Endothelial cell of umbilical vein (primary cell): ENCODE data around the gene UNC13D. TPM values are rescaled to one million over a fixed set of nuclear protein-coding genes. Genes with fewer than 3 reads are reported as not detected.

Experiments
- BruUV-seq: library from RNA; stranded (reverse); fragments of 400-500 nt; replicated peaks from 2 replicates; lab custom pipeline; 2021; lab: Mats Ljungman, UMichigan
- CTCF ChIA-PET: fragments of 300-600, 350-600 bp; sonication (Branson Sonifier 250); formaldehyde crosslinking; loops from one replicate; lab custom pipeline; 2021; ENCODE audit warnings: antibody characterized with exemption, inconsistent platforms; lab: Charles Lee
- POLR2A ChIA-PET: fragments of 300-600, 350-600 bp; sonication (Branson Sonifier 250); formaldehyde crosslinking; loops from one replicate; lab custom pipeline; 2021; ENCODE audit warnings: antibody characterized with exemption, inconsistent platforms; lab: Charles Lee
- DNase-seq: peaks from one replicate; pipeline ENCODE4 v3.0.0-alpha.2; 2011; ENCODE audit warnings: low read depth, low spot score
- FAIRE-seq: peaks from 2 replicates; lab custom pipeline; 2011; peaks lifted over from hg19 to GRCh38; lab: Jason Lieb, UNC
- H2AFZ ChIP-seq: 2 replicates; pipeline ENCODE4 v1.6.0; 2012; ENCODE audit warnings: low read depth, low read length, control low read depth, inconsistent platforms
- H3K27ac ChIP-seq: 2 replicates; pipeline ENCODE4 v1.5.1; 2011; ENCODE audit warnings: low read depth, mild to moderate bottlenecking, control low read depth, low read length, moderate library complexity; ENCODE audit not compliant: insufficient read depth
- H3K27me3 ChIP-seq, 2 experiments: 2 replicates each; pipeline versions ENCODE4 v1.6.0 to v1.6.1; 2011; ENCODE audit warnings: low read length in 2 of 2, mixed read lengths in 1 of 2; ENCODE audit not compliant: control insufficient read depth in 2 of 2, insufficient read depth in 2 of 2
- H3K36me3 ChIP-seq, 2 experiments: 2 replicates in 1 of 2; 3 replicates in 1 of 2; pipeline ENCODE4 v1.5.1; 2011; ENCODE audit warnings: low read length in 2 of 2, mild to moderate bottlenecking in 1 of 2, moderate library complexity in 1 of 2; ENCODE audit not compliant: control insufficient read depth in 2 of 2, insufficient read depth in 2 of 2; ENCODE audit errors: extremely low read depth in 1 of 2
- H3K4me1 ChIP-seq: 3 replicates; pipeline ENCODE4 v1.5.1; 2011; ENCODE audit warnings: mild to moderate bottlenecking, low read length; ENCODE audit not compliant: control insufficient read depth, insufficient read depth; ENCODE audit errors: extremely low read depth
- H3K4me2 ChIP-seq: 2 replicates; pipeline ENCODE4 v1.6.1; 2011; ENCODE audit warnings: low read length, control low read depth, mixed read lengths; ENCODE audit not compliant: insufficient read depth
- H3K4me3 ChIP-seq, 3 experiments: fragments of 200-600 bp in 1 of 3; sonication (generic), shearing (Covaris generic) in 1 of 3; replicated peaks in 1 of 3; 2 replicates each; pipeline ENCODE4 v1.5.1; 2011 to 2016; ENCODE audit warnings: control low read depth in 3 of 3, low read length in 3 of 3, mild to moderate bottlenecking in 2 of 3, inconsistent platforms in 1 of 3, low read depth in 1 of 3, moderate library complexity in 1 of 3; ENCODE audit not compliant: insufficient read depth in 1 of 3
- H3K79me2 ChIP-seq: 2 replicates; pipeline ENCODE4 v1.6.0; 2012; ENCODE audit warnings: low read length, inconsistent platforms; ENCODE audit not compliant: control insufficient read depth, insufficient read depth
- H3K9ac ChIP-seq: replicated peaks from 2 replicates; pipeline ENCODE3; 2011; ENCODE audit warnings: low read length, control low read depth; ENCODE audit not compliant: insufficient read depth; ENCODE audit errors: extremely low read depth
- H3K9me1 ChIP-seq: replicated peaks from 3 replicates; pipeline ENCODE4 v1.6.0; 2011; ENCODE audit warnings: mild to moderate bottlenecking, low read length; ENCODE audit not compliant: control insufficient read depth, insufficient read depth; ENCODE audit errors: extremely low read depth
- H3K9me3 ChIP-seq: replicated peaks from 2 replicates; pipeline ENCODE4 v1.5.1; 2012; ENCODE audit warnings: low read length, inconsistent platforms; ENCODE audit not compliant: control insufficient read depth, insufficient read depth
- H4K20me1 ChIP-seq: replicated peaks from 2 replicates; pipeline ENCODE3; 2011; ENCODE audit warnings: mild to moderate bottlenecking, low read length; ENCODE audit not compliant: control insufficient read depth, insufficient read depth; ENCODE audit errors: extremely low read depth
- POLR2AphosphoS5 ChIP-seq: IDR thresholded peaks from 2 replicates; pipeline ENCODE4 v1.6.1; 2012; ENCODE audit warnings: low read depth, mild to moderate bottlenecking, control low read depth, low read length, moderate library complexity; ENCODE audit not compliant: insufficient read depth
- dilution Hi-C: fragments of 300-500 bp; cut with MboI; formaldehyde crosslinking; loops from one replicate; pipeline ENCODE4 v1.15.0; 2019; ENCODE audit warnings: low sequenced_read_pairs; ENCODE audit not compliant: extremely low pct_ligation_motif_present
- intact Hi-C: fragments of 100-400 bp; cut with micrococcal nuclease; formaldehyde crosslinking; loops from one replicate; pipeline ENCODE4 v1.10.0; 2022
- polyA plus RNA-seq, 4 experiments: library from polyadenylated mRNA; depleted of rRNA in 3 of 4; stranded (reverse) in 3 of 4; unstranded in 1 of 4; fragments of >200 nt; gene quantifications; 2 replicates each; pipeline versions ENCODE4 v1.2.1 to v1.2.3, GENCODE V29; 2011 to 2012; ENCODE audit warnings: missing spikeins in 1 of 4
- total RNA-seq: library from RNA; stranded (reverse); gene quantifications from 2 replicates; pipeline ENCODE4 v1.2.3, GENCODE V29; 2021
- TF ChIP-seq, protein P1 (sequence below), 2 donors: IDR thresholded peaks; 1 replicate in 1 of 2; 2 replicates in 1 of 2; pipeline ENCODE4 v1.5.1; 2011; ENCODE audit warnings: low read length in 2 of 2, mild to moderate bottlenecking in 2 of 2, moderate library complexity in 2 of 2, control low read depth in 1 of 2, inconsistent platforms in 1 of 2, low read depth in 1 of 2; ENCODE audit not compliant: insufficient read depth in 1 of 2; ENCODE audit errors: extremely low read depth in 1 of 2

Gene UNC13D
- total and polyA plus RNA-seq, 2 donors (not counting 3 experiments of a cell fraction or from before 2014, with no cell fraction given) = 6.9 to 14.9 TPM

DNA sequence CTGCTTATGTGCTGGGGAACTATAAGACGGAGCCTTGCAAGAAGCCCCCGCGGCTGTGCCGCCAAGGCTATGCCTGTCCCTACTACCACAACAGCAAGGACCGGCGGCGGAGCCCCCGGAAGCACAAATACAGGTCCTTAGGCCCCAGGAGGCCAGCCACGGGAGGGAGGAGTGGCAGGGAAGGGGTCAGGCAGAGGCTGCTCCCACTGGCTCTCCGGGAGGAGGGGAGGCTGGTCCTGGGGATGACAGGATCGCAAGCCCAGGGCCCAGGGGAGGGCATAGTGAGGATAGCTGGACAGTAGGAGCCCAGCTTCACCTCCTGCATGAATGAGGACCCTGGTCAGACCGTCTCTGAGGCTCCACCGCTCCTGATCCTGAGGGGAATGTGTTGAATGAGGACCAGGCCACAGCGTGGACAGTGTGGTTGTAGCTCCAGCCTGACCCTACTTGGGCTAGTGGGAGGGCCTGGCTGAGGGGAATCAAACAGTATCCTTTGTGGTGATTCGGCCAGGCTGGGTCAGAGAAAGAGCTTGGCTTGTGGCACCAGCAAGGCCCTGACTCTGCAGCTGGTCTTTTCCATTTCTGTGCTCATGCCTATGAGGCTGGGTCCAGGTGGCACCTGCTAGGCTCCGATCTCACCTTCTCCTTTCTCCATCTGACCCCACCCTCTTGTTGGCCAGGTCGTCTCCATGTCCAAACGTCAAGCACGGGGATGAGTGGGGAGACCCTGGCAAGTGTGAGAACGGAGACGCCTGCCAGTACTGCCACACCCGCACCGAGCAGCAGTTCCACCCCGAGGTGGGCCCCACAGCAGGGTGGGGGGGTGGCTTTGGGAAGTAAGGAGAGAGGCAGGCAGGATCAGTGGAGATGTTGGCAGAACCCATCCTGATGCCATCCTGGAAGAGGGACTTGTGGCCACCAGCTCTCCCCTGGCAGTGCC lies 30.9 kb downstream of the UNC13D start:
- Histone ChIP-seq H3K4me3 (no peak overlapping the region), H4K20me1 (no peaks in the 10 kb centered on the region), H3K9me1 (no peaks in the 10 kb centered on the region), H3K9ac (no peak overlapping the region), H3K27ac (no peak overlapping the region), H3K4me1 (peaks cover 6% of the 10 kb centered on the region), H3K27me3 (no peaks in the 10 kb centered on the region), H3K36me3 (peaks cover 0 to 46% of the 10 kb centered on the region in 2 experiments), H3K4me2 (no peak overlapping the region), H2AFZ (no peak overlapping the region), H3K79me2 (no peaks in the 10 kb centered on the region), H3K9me3 (no peaks in the 10 kb centered on the region)
- BruUV-seq = no TSS peak
- dilution Hi-C loops = no loop called here
- intact Hi-C loops = no loop called here
- CTCF ChIA-PET = interaction anchor here (1.0 to 1.6 kb wide), 3 partner anchors 14 to 30 kb away, joined by 3 to 4 read pairs (median 4); no protein-coding TSS in a partner anchor
- POLR2A ChIA-PET = no interaction called here
- FAIRE-seq = no peak
- TF ChIP-seq, protein P1, sequence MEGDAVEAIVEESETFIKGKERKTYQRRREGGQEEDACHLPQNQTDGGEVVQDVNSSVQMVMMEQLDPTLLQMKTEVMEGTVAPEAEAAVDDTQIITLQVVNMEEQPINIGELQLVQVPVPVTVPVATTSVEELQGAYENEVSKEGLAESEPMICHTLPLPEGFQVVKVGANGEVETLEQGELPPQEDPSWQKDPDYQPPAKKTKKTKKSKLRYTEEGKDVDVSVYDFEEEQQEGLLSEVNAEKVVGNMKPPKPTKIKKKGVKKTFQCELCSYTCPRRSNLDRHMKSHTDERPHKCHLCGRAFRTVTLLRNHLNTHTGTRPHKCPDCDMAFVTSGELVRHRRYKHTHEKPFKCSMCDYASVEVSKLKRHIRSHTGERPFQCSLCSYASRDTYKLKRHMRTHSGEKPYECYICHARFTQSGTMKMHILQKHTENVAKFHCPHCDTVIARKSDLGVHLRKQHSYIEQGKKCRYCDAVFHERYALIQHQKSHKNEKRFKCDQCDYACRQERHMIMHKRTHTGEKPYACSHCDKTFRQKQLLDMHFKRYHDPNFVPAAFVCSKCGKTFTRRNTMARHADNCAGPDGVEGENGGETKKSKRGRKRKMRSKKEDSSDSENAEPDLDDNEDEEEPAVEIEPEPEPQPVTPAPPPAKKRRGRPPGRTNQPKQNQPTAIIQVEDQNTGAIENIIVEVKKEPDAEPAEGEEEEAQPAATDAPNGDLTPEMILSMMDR (IDR thresholded peaks at IDR 0.05; ENCODE audit: extremely low read depth in 1 of 2, insufficient read depth in 1 of 2, low read depth in 1 of 2, low read length in 2 of 2) = no peak
- TF ChIP-seq POLR2AphosphoS5 = no peak
- no peak for DNase-seq
